Thoracic aorta (tissue), 2 donors: ENCODE data around the gene RCL1. TPM values are rescaled to one million over a fixed set of nuclear protein-coding genes. Genes with fewer than 3 reads are reported as not detected.
"Not testable (repeated sequence)": the region's sequence is repeated elsewhere in the genome, so short reads cannot be mapped to it uniquely, and the experiment has no call there.

Experiments
- ATAC-seq: fragments of 150-250 bp; one replicate; pipeline ENCODE4 v1.8.0; 2017; ENCODE audit warnings: low read depth; ENCODE audit not compliant: insufficient number of reproducible peaks, low FRiP score
- DNase-seq: peaks from one replicate; pipeline ENCODE4 v3.0.0-alpha.2; 2020; ENCODE audit warnings: low spot score
- H3K27ac ChIP-seq, 2 donors: fragments of 200-600 bp; sonication (generic); 1 replicate in 1 of 2; 2 replicates in 1 of 2; pipeline ENCODE4 v1.5.1; 2016; ENCODE audit warnings: mild to moderate bottlenecking in 2 of 2, moderate library complexity in 2 of 2
- H3K27me3 ChIP-seq: fragments of 200-600 bp; sonication (generic); replicated peaks from 2 replicates; pipeline ENCODE4 v1.6.0; 2016; ENCODE audit warnings: mild to moderate bottlenecking; ENCODE audit not compliant: insufficient read depth
- H3K36me3 ChIP-seq: fragments of 200-600 bp; sonication (generic); one replicate; pipeline ENCODE4 v1.5.1; 2016
- H3K4me1 ChIP-seq, 2 donors: fragments of 200-600 bp; sonication (generic); 1 replicate in 1 of 2; 2 replicates in 1 of 2; pipeline versions ENCODE4 v1.5.1 to v1.6.0; 2016; ENCODE audit warnings: low read depth in 2 of 2, mild to moderate bottlenecking in 1 of 2; ENCODE audit not compliant: control insufficient read depth in 1 of 2
- H3K4me3 ChIP-seq: fragments of 200-600 bp; sonication (generic); 2 replicates; pipeline ENCODE4 v1.5.1; 2016; ENCODE audit warnings: mild to moderate bottlenecking
- H3K9me3 ChIP-seq: fragments of 200-600 bp; sonication (generic); 2 replicates; pipeline ENCODE4 v1.5.1; 2016
- CTCF ChIP-seq: fragments of 200-600 bp; sonication (generic); IDR thresholded peaks from one replicate; pipeline ENCODE4 v1.5.1; 2019; ENCODE audit warnings: antibody characterized with exemption
- total RNA-seq, 2 donors: library from RNA; depleted of rRNA; stranded (reverse); fragments of >200 nt; gene quantifications; one replicate each; pipeline versions ENCODE4 v1.1.0 to v1.2.3, GENCODE V29; 2016

RCL1 gene
- total RNA-seq, 2 donors from 2014 or later, result 29.6 to 62.2 TPM

- no peaks in the 10 kb centered on the region for H3K36me3 ChIP-seq
Observed at GRCh38 chr9:4890242-4890641, 97.5 kb downstream of the RCL1 start.

DNA sequence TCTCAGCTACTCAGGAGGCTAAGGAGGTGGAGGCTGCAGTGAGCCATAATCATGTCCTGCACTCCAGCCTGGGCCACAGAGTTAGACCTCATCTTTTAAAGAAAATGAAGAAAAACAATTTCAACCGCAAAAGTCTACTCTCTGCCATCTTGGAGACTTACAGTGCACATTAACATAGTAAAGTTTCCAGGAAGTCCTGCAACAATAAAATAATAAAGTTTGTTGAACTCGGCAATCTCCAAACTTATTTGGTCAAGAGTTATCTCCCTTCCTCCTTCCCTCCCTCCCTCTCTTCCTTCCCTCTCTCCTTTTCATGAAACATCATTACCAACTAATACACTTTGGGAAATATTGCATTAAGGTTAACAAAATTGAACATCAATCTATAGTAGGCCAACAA, 98.2 kb downstream of the RCL1 start:
- TF ChIP-seq CTCF, result no peak
- H3K27ac ChIP-seq, result peak overlapping the region; percentile 77 to 88
- ATAC-seq, result no peak
- no peaks in the 10 kb centered on the region for H3K27me3 ChIP-seq
- no peak overlapping the region for H3K4me3 ChIP-seq
- peaks cover 17 to 66% of the 10 kb centered on the region in 2 donors for H3K4me1 ChIP-seq
- no peak for DNase-seq
- H3K36me3 ChIP-seq, result no peaks in the 10 kb centered on the region
- no peaks in the 10 kb centered on the region for H3K9me3 ChIP-seq

More at GRCh38 chr9:4890242-4890641, 97.5 kb downstream of the RCL1 start:
- Histone ChIP-seq H3K27me3 (no peaks in the 10 kb centered on the region), H3K4me1 (peaks cover 17 to 60% of the 10 kb centered on the region in 2 donors), H3K27ac (peak overlapping the region; percentile 77 to 88), H3K9me3 (no peaks in the 10 kb centered on the region), H3K4me3 (no peak overlapping the region)
- no peak for ATAC-seq
- TF ChIP-seq CTCF, result no peak
- no peak for DNase-seq

- Histone ChIP-seq H3K27ac (peak overlapping the region; percentile 77 to 88), H3K4me1 (peaks cover 17 to 61% of the 10 kb centered on the region in 2 donors), H3K4me3 (no peak overlapping the region), H3K36me3 (no peaks in the 10 kb centered on the region), H3K27me3 (no peaks in the 10 kb centered on the region), H3K9me3 (no peaks in the 10 kb centered on the region)
- ATAC-seq, result no peak
- DNase-seq, result no peak
- TF ChIP-seq CTCF, result no peak
Observed at GRCh38 chr9:4891674-4892073, 98.9 kb downstream of the RCL1 start.

GRCh38 chr9:4892501-4893194, 99.9 kb downstream of the RCL1 start:
- H3K36me3 ChIP-seq, result no peaks in the 10 kb centered on the region
- DNase-seq (no peak), ATAC-seq (no peak)
- TF ChIP-seq CTCF, result no peak
- no peak overlapping the region for H3K4me3 ChIP-seq
- peaks cover 16 to 51% of the 10 kb centered on the region in 2 donors for H3K4me1 ChIP-seq
- no peak overlapping the region for H3K27ac ChIP-seq
- H3K27me3 ChIP-seq, result no peaks in the 10 kb centered on the region
- H3K9me3 ChIP-seq, result no peaks in the 10 kb centered on the region

GRCh38 chr9:4894076-4894475, 101.3 kb downstream of the RCL1 start:
- Histone ChIP-seq H3K27ac (no peak overlapping the region), H3K9me3 (no peaks in the 10 kb centered on the region), H3K27me3 (no peaks in the 10 kb centered on the region), H3K4me1 (peaks cover 13 to 37% of the 10 kb centered on the region in 2 donors), H3K4me3 (no peak overlapping the region), H3K36me3 (no peaks in the 10 kb centered on the region)
- TF ChIP-seq CTCF, result no peak
- DNase-seq, result no peak
- ATAC-seq, result no peak

GRCh38 chr9:4899853-4900252, 107.1 kb downstream of the RCL1 start:
- H3K27ac ChIP-seq, H3K4me3 ChIP-seq, H3K27me3 ChIP-seq, DNase-seq, H3K9me3 ChIP-seq, ATAC-seq, H3K36me3 ChIP-seq: not testable (repeated sequence)
- peaks cover 15 to 33% of the 10 kb centered on the region in 2 donors for H3K4me1 ChIP-seq

- peak overlapping the region; percentile 58 for H3K4me3 ChIP-seq
- ATAC-seq, result not testable (repeated sequence)
Observed at GRCh38 chr9:4901401-4902134, 108.8 kb downstream of the RCL1 start.

More at GRCh38 chr9:4901401-4902134, 108.8 kb downstream of the RCL1 start:
- peak overlapping the region in 1 of 2 donors; percentile 11 for H3K27ac ChIP-seq
- not testable (repeated sequence) for H3K36me3 ChIP-seq, DNase-seq, H3K27me3 ChIP-seq, H3K9me3 ChIP-seq
- H3K4me1 ChIP-seq, result peaks cover 19 to 30% of the 10 kb centered on the region in 2 donors
